Mammary epithelial cell (primary cell): Measurements from ENCODE around the gene NECTIN2.

Source experiments
- CTCF ChIP-seq, 2 donors: IDR thresholded peaks in 1 of 2; conservative IDR thresholded peaks in 1 of 2; 2 replicates each; pipeline ENCODE4 v1.5.1; 2011 to 2012; ENCODE audit warnings: inconsistent platforms in 2 of 2, low read length in 2 of 2, mild to moderate bottlenecking in 2 of 2, control low read depth in 1 of 2, low read depth in 1 of 2; ENCODE audit not compliant: insufficient read depth in 1 of 2; ENCODE audit errors: extremely low read depth in 1 of 2
- EZH2 ChIP-seq: IDR thresholded peaks from 2 replicates; pipeline ENCODE4 v1.6.1; 2012; ENCODE audit warnings: low read length, inconsistent platforms, borderline replicate concordance

DNA sequence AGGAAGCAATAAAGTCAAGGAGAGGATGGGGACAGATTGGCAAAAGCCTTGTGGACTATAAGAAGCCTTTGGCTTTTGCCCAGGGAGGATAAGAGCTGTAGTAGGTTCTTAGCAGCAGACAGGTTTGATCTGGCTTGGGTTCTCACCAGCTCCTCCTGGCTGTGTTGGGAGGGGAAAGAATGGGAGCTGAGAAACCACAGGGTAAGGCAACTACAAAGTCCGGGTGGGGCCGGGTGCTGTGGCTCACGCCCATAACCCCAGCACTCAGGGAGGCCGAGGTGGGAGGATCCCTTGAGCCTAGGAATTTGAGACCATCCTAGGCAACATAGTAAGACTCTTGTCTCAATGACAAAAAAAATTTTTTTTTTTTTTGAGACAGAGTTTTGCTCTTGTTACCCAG, 20.6 kb downstream of the NECTIN2 start:
- TF ChIP-seq CTCF (conservative IDR thresholded peaks at IDR 0.05 in 1 of 2, IDR thresholded peaks at IDR 0.05 in 1 of 2; ENCODE audit: extremely low read depth in 1 of 2, insufficient read depth in 1 of 2, low read depth in 1 of 2, low read length in 2 of 2) (no peak), EZH2 (no peak)
